Germinal center (tissue), 1 donor: Measurements from ENCODE around the gene ATAD3A.
"Not testable (repeated sequence)": the region's sequence is repeated elsewhere in the genome, so short reads cannot be mapped to it uniquely, and the experiment has no call there.

Experiments used
- DNase-seq: peaks from one replicate; pipeline ENCODE4 v3.0.0; 2012; ENCODE audit warnings: mixed read lengths, low spot score

The ATAD3A gene

GRCh38 chr1:1489861-1490260, 22.1 kb upstream of the ATAD3A start:
- DNase-seq: no peak

GRCh38 chr1:1490633-1491230, 21.2 kb upstream of the ATAD3A start:
- DNase-seq: no peak

- no peak for DNase-seq
These were observed 20.4 kb upstream of the ATAD3A start for GRCh38 chr1:1491601-1492000.

GRCh38 chr1:1494311-1494710, 17.7 kb upstream of the ATAD3A start:
- not testable (repeated sequence) for DNase-seq

GRCh38 chr1:1495461-1495975, 16.4 kb upstream of the ATAD3A start:
- not testable (repeated sequence) for DNase-seq

- peak; percentile 29 for DNase-seq
These were observed 7.1 kb upstream of the ATAD3A start for GRCh38 chr1:1504777-1505365.

- DNase-seq: not testable (repeated sequence)
These were observed 6.6 kb upstream of the ATAD3A start for GRCh38 chr1:1505366-1505798.

GRCh38 chr1:1505801-1506200, 6.2 kb upstream of the ATAD3A start:
- DNase-seq: not testable (repeated sequence)

GRCh38 chr1:1507305-1507704, 4.7 kb upstream of the ATAD3A start:
- DNase-seq: no peak

GRCh38 chr1:1508775-1509464, 3.0 kb upstream of the ATAD3A start:
- not testable (repeated sequence) for DNase-seq

- not testable (repeated sequence) for DNase-seq
These were observed 2.5 kb upstream of the ATAD3A start for GRCh38 chr1:1509465-1509850.

GRCh38 chr1:1510912-1511532, 940 bp upstream of the ATAD3A start:
- no peak for DNase-seq

- peak; percentile 7 for DNase-seq
These were observed 463 bp downstream of the ATAD3A start for GRCh38 chr1:1512425-1512824.

- not testable (repeated sequence) for DNase-seq
These were observed 1.7 kb downstream of the ATAD3A start for GRCh38 chr1:1513675-1514074.

- DNase-seq: not testable (repeated sequence)
These were observed 2.4 kb downstream of the ATAD3A start for GRCh38 chr1:1514376-1514775.

- DNase-seq: not testable (repeated sequence)
These were observed 5.0 kb downstream of the ATAD3A start for GRCh38 chr1:1516923-1517322.

GRCh38 chr1:1517973-1518620, 6.1 kb downstream of the ATAD3A start:
- DNase-seq: no peak

GRCh38 chr1:1518621-1519007, 6.7 kb downstream of the ATAD3A start:
- DNase-seq: not testable (repeated sequence)

- DNase-seq: not testable (repeated sequence)
These were observed 8.0 kb downstream of the ATAD3A start for GRCh38 chr1:1519805-1520505.

- DNase-seq: no peak
These were observed 9.4 kb downstream of the ATAD3A start for GRCh38 chr1:1521331-1521730.

GRCh38 chr1:1522536-1522935, 10.6 kb downstream of the ATAD3A start:
- DNase-seq: not testable (repeated sequence)
